ENCODE measurements around the gene ZNF419.
"Not testable (repeated sequence)": the region's sequence is repeated elsewhere in the genome, so short reads cannot be mapped to it uniquely, and the experiment has no call there.

Gene ZNF419

GRCh38 chr19:57466489-57466888 lies 21.1 kb upstream of the ZNF419 start:
- TF ChIP-seq, protein P1, sequence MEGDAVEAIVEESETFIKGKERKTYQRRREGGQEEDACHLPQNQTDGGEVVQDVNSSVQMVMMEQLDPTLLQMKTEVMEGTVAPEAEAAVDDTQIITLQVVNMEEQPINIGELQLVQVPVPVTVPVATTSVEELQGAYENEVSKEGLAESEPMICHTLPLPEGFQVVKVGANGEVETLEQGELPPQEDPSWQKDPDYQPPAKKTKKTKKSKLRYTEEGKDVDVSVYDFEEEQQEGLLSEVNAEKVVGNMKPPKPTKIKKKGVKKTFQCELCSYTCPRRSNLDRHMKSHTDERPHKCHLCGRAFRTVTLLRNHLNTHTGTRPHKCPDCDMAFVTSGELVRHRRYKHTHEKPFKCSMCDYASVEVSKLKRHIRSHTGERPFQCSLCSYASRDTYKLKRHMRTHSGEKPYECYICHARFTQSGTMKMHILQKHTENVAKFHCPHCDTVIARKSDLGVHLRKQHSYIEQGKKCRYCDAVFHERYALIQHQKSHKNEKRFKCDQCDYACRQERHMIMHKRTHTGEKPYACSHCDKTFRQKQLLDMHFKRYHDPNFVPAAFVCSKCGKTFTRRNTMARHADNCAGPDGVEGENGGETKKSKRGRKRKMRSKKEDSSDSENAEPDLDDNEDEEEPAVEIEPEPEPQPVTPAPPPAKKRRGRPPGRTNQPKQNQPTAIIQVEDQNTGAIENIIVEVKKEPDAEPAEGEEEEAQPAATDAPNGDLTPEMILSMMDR (conservative IDR thresholded peaks at IDR 0.05), result no peak
- no peak overlapping the region for H3K27ac ChIP-seq

GRCh38 chr19:57473646-57474045 lies 13.9 kb upstream of the ZNF419 start:
- TF ChIP-seq, protein P1 (conservative IDR thresholded peaks at IDR 0.05), result no peak
- H3K27ac ChIP-seq, result no peak overlapping the region

DNA sequence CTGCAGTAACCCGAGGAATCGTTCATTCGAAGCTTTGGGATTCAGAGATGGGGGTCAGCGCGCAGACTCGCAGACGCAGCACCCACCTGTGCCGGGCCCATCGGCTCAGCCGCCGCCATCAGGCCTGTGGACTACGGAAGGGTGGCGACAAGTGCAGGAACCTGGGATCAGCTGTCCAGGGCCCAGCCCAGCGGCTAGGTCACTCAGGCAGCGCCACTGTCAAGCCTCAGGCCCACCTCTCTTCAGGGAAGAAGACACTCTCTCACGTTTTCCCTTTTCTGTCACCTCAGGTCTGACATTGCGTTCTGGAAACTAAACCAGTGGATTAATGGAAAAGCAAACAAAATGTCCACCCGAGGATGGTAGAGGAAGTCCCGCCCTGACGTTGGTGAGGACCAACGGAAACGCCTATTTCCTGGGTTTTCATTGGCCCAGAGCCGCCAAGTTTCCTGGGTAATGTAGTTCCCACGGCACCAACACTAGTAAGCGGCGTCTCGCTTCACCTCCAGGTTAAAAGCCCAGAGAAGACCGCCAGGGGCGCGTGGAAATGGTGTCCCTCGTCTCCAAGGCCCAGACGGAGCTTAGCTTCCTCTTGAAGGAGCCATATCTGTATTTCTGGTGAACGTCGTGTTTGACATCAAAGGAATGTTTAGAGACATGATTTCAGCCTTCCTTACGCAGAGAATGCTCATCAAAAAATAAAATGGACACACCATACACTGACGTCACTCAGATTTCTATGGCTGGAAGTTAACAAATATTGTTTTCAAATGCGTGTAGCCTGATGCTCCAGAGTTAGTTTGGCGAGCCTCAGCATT lies 10.2 kb upstream of the ZNF419 start, which contains the start of gene ZNF772:
Gene ZNF772, minus strand, starts transcription at position 376 of the 818 bp plus-strand sequence. Its CDS starts 257 bp downstream, at position 119.
- peak within 1 kb of the TSS; percentile 89 for H3K27ac ChIP-seq
- TF ChIP-seq, protein P1 (conservative IDR thresholded peaks at IDR 0.05), result peak; percentile 74

DNA sequence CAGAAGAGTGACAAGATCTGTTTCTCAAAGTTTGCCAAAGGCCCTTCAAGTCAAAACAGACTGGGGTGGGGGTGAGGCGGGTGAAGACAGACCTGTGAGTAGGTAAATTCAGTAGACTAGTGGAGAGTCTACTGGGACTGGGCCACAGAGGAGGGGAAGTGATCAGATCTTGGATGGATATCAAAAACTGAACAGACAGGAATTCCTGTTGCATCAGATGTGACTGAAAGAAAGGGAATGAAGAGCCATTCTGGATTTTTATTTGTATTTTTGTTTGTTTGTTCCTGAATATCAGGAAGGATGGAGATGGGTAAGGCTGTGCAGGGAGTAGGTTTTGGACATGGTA lies 722 bp downstream of the ZNF419 start:
- peak overlapping the region; percentile 95 for H3K27ac ChIP-seq

GRCh38 chr19:57499332-57499679 lies 11.8 kb downstream of the ZNF419 start:
- not testable (repeated sequence) for H3K27ac ChIP-seq

DNA sequence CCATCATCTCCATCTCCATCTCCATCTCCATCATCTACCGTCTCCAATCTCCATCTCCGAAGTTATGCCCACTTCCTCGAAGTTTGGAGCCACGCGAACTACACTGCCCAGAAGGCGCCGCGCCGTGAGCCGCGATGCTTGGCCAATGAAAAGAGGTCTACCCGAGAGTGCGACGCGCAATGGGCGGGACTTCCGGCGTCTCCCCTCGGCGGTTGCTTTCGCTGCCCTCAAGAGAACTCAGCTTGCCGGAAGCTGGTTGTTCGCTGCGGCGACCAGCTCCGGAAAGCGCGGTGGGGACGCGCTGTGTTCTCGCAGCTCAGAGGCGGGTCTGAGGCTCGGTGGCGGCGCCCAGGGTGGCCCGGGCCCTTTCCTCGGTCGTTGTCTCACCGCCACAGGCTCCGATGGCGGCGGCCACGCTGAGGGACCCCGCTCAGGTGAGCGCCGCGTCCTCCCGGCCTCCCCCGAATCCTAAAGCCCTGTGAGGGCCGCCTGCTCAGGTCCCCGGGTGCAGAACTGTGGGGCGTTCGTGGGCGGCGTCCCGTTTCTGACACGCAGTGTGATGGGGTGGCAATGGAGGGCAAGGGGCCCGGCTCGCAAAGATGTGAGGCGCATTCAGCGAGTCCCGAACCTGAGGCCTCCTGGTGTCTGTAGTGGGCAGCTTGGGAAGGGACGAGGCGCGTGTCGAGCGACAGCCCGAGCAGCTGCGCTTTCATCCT lies 12.3 kb downstream of the ZNF419 start, which contains the start of gene ZNF773:
Gene ZNF773, plus strand, starts transcription at position 259 of the 716 bp plus-strand sequence. Its CDS starts 143 bp downstream, at position 402.
- peak within 1 kb of the TSS; percentile 88 for H3K27ac ChIP-seq

DNA sequence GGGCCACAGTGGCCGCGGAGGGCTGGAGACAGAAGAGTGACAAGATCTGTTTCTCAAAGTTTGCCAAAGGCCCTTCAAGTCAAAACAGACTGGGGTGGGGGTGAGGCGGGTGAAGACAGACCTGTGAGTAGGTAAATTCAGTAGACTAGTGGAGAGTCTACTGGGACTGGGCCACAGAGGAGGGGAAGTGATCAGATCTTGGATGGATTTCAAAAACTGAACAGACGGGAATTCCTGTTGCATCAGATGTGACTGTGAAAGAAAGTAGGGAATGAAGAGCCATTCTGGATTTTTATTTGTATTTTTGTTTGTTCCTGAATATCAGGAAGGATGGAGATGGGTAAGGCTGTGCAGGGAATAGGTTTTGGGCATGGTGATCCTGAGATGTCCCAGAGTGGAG lies 12.8 kb downstream of the ZNF419 start:
- H3K27ac ChIP-seq, result peak overlapping the region; percentile 88

DNA sequence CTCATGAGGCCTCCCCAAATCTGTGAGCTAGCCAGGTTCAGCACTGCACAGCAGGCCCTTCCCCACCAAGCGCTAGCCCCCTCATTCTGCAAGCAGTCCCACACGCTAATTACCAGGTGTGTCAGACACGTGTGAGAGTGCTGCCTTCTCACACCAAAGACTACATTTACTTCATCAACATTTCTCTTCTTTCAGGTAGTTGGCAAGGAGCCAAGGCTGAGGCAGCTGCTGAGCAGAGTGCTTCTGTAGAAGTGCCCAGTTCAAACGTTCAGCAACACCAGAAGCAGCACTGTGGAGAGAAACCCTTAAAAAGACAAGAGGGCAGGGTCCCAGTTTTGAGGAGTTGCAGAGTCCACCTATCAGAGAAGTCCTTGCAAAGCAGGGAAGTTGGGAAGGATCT lies 18.6 kb downstream of the ZNF419 start:
- TF ChIP-seq, protein P1 (conservative IDR thresholded peaks at IDR 0.05), result no peak

DNA sequence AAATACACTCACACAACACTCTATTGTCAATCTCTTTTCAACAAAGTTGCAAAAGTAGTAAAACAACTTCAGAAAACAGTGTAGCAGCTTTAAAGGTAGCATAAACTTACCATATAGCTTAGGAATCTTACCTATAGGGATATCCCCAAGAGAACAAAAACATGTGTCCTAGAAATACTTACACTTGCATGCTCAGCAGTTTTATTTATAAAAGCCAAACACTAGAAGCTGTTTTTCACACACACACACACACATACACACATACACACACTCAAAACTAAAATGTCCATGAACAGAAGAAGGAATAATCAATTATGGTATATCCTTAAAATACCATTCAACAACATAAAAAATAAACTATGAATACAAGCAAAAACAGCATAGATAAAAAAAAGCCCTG lies 23.9 kb downstream of the ZNF419 start:
- no peak overlapping the region for H3K27ac ChIP-seq
- TF ChIP-seq, protein P1 (conservative IDR thresholded peaks at IDR 0.05), result no peak

More for the DNA sequence above, 18.6 kb downstream of the ZNF419 start:
- no peak overlapping the region for H3K27ac ChIP-seq

Data from VCaP (cell line).